ENCODE measurements around the gene TBC1D14.

Gene TBC1D14

GRCh38 chr4:6951880-6952381 lies 42.3 kb downstream of the TBC1D14 start:
- no peaks in the 10 kb centered on the region for H3K36me3 ChIP-seq (ENCODE audit: control insufficient read depth, insufficient read depth, low read length)
- H3K27me3 ChIP-seq (ENCODE audit: control insufficient read depth, insufficient read depth, low read length), result no peaks in the 10 kb centered on the region
- no peak overlapping the region for H3K9ac ChIP-seq (ENCODE audit: low read depth, low read length)
- H3K9me3 ChIP-seq (ENCODE audit: control insufficient read depth, insufficient read depth, low read length), result no peaks in the 10 kb centered on the region
- no peak overlapping the region for H3K4me3 ChIP-seq (ENCODE audit: low read depth, low read length)
- H3K4me1 ChIP-seq (ENCODE audit: control insufficient read depth, insufficient read depth, low read length), result peaks cover 11% of the 10 kb centered on the region

DNA sequence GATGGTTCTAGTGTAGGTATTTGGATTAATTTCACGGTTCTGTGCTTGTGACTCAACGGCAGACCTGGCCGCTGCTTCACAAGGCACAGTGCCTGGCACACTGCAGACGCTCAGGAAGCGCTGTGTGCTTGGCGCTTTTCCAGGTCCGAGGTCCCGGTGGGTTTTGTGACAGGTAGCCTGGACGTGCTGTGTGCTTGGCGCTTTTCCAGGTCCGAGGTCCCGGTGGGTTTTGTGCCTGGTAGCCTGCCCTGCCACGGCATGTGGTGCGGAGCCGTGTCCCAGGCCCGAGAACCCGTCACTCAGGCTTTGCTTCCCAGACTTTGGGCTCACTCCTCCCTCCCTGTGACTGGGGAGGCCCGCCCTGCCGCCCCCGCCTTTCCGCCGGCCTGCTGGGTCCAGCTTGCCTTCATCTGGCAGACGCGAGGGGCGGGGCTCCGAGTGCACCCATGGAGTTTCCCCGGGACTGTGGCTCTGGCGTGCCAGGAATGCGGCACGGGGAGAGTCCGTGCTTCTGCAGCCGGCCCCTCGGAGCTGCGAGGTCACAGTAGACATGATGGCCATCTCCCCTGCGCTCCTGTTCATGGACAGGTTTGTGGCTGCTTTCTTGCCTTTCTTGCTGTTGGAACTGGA lies 44.2 kb downstream of the TBC1D14 start:
- Histone ChIP-seq H3K9me3 (ENCODE audit: control insufficient read depth, insufficient read depth, low read length) (no peaks in the 10 kb centered on the region), H3K4me1 (ENCODE audit: control insufficient read depth, insufficient read depth, low read length) (peaks cover 11% of the 10 kb centered on the region), H3K27me3 (ENCODE audit: control insufficient read depth, insufficient read depth, low read length) (no peaks in the 10 kb centered on the region), H3K9ac (ENCODE audit: low read depth, low read length) (no peak overlapping the region), H3K36me3 (ENCODE audit: control insufficient read depth, insufficient read depth, low read length) (no peaks in the 10 kb centered on the region), H3K4me3 (ENCODE audit: low read depth, low read length) (peak overlapping the region; percentile 13)

DNA sequence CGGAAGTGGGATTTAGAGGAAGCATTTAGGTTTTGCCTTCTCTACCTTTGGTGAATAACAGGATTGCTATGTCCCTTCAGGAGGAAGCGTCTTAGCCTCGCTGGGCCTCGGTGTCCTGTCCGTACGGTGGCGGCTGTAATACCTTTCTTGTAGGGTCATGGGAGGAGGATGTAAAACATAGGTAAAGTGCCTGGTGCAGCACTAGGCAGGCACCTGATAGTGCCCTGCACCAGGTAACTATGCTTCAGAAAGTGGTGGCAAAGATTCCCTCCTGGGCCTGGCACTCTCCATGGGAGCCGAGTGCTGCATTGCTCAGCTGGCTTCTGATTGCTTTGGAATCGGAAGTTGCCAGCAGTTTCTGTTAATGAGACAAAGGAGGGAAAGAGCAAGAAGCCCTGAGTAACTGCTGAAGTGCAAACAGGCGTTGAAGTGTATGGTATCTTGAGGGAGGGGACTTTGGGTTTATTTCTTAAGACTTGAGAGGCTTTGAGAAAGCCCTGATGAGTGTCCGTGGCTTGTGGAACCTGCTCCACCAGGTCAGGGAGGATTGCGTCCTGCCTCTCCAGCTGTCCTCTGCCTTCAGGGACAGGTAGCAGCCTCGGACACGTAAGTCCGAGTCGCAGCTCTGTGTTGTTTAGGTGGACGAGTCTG lies 45.8 kb downstream of the TBC1D14 start:
- H3K36me3 ChIP-seq (ENCODE audit: control insufficient read depth, insufficient read depth, low read length), result no peaks in the 10 kb centered on the region
- no peak overlapping the region for H3K9ac ChIP-seq (ENCODE audit: low read depth, low read length)
- H3K27me3 ChIP-seq (ENCODE audit: control insufficient read depth, insufficient read depth, low read length), result no peaks in the 10 kb centered on the region
- no peaks in the 10 kb centered on the region for H3K9me3 ChIP-seq (ENCODE audit: control insufficient read depth, insufficient read depth, low read length)
- H3K4me3 ChIP-seq (ENCODE audit: low read depth, low read length), result no peak overlapping the region
- peaks cover 11% of the 10 kb centered on the region for H3K4me1 ChIP-seq (ENCODE audit: control insufficient read depth, insufficient read depth, low read length)

GRCh38 chr4:6956087-6956433 lies 46.4 kb downstream of the TBC1D14 start:
- no peak overlapping the region for H3K9ac ChIP-seq (ENCODE audit: low read depth, low read length)
- no peaks in the 10 kb centered on the region for H3K36me3 ChIP-seq (ENCODE audit: control insufficient read depth, insufficient read depth, low read length)
- peaks cover 11% of the 10 kb centered on the region for H3K4me1 ChIP-seq (ENCODE audit: control insufficient read depth, insufficient read depth, low read length)
- no peak overlapping the region for H3K4me3 ChIP-seq (ENCODE audit: low read depth, low read length)
- no peaks in the 10 kb centered on the region for H3K9me3 ChIP-seq (ENCODE audit: control insufficient read depth, insufficient read depth, low read length)
- no peaks in the 10 kb centered on the region for H3K27me3 ChIP-seq (ENCODE audit: control insufficient read depth, insufficient read depth, low read length)

GRCh38 chr4:6956434-6957147 lies 47.0 kb downstream of the TBC1D14 start:
- no peaks in the 10 kb centered on the region for H3K27me3 ChIP-seq (ENCODE audit: control insufficient read depth, insufficient read depth, low read length)
- peaks cover 13% of the 10 kb centered on the region for H3K4me1 ChIP-seq (ENCODE audit: control insufficient read depth, insufficient read depth, low read length)
- no peak overlapping the region for H3K9ac ChIP-seq (ENCODE audit: low read depth, low read length)
- H3K36me3 ChIP-seq (ENCODE audit: control insufficient read depth, insufficient read depth, low read length), result no peaks in the 10 kb centered on the region
- H3K9me3 ChIP-seq (ENCODE audit: control insufficient read depth, insufficient read depth, low read length), result no peaks in the 10 kb centered on the region
- no peak overlapping the region for H3K4me3 ChIP-seq (ENCODE audit: low read depth, low read length)

- no peaks in the 10 kb centered on the region for H3K9me3 ChIP-seq (ENCODE audit: control insufficient read depth, insufficient read depth, low read length)
- no peaks in the 10 kb centered on the region for H3K36me3 ChIP-seq (ENCODE audit: control insufficient read depth, insufficient read depth, low read length)
- no peak overlapping the region for H3K4me3 ChIP-seq (ENCODE audit: low read depth, low read length)
- H3K4me1 ChIP-seq (ENCODE audit: control insufficient read depth, insufficient read depth, low read length), result peaks cover 17% of the 10 kb centered on the region
- no peak overlapping the region for H3K9ac ChIP-seq (ENCODE audit: low read depth, low read length)
- no peaks in the 10 kb centered on the region for H3K27me3 ChIP-seq (ENCODE audit: control insufficient read depth, insufficient read depth, low read length)
Observed at GRCh38 chr4:6957148-6957520, 47.5 kb downstream of the TBC1D14 start.

DNA sequence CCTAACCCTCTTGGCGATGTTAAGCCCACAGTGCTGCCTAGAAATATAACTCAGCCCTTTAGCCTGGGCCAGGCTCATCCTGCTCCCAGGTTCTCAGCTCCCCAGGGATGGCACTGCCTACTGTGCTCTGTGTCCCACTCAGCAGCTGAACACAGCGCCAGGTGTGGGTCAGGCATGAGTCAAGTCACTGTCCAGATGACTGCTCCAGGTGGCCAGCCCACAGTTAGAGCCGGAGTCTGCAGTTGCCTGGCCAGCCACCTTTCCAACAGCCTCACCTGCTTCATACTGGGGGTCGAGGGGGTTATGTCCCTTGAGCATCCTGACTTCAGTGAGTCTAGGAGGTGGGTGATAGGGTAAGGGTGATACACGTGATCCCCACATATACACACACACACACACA lies 48.4 kb downstream of the TBC1D14 start:
- Histone ChIP-seq H3K36me3 (ENCODE audit: control insufficient read depth, insufficient read depth, low read length) (no peaks in the 10 kb centered on the region), H3K27me3 (ENCODE audit: control insufficient read depth, insufficient read depth, low read length) (no peaks in the 10 kb centered on the region), H3K9me3 (ENCODE audit: control insufficient read depth, insufficient read depth, low read length) (no peaks in the 10 kb centered on the region), H3K4me1 (ENCODE audit: control insufficient read depth, insufficient read depth, low read length) (peaks cover 24% of the 10 kb centered on the region), H3K9ac (ENCODE audit: low read depth, low read length) (no peak overlapping the region), H3K4me3 (ENCODE audit: low read depth, low read length) (no peak overlapping the region)

DNA sequence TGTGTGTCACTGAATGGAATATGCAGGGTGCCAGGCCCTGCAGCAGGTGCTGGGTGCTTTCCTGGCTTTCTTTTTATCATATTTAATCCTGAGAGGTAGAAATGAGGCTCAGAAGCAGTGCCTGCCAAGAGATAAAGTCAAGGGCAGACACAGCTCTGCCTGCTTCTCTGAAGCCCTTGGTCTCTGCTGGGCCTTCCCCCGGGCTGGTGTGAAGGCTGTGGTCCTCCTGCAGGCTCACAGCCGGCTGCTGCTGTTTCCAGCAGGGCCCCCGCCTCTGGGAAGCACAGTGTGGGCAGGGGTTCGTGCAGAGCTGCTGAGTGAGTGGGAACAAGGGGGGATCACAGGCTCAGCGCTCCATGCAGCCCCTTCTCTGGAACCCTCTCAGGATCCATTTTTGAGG lies 49.6 kb downstream of the TBC1D14 start:
- peaks cover 22% of the 10 kb centered on the region for H3K4me1 ChIP-seq (ENCODE audit: control insufficient read depth, insufficient read depth, low read length)
- no peak overlapping the region for H3K9ac ChIP-seq (ENCODE audit: low read depth, low read length)
- no peaks in the 10 kb centered on the region for H3K36me3 ChIP-seq (ENCODE audit: control insufficient read depth, insufficient read depth, low read length)

GRCh38 chr4:6960154-6960553 lies 50.5 kb downstream of the TBC1D14 start:
- Histone ChIP-seq H3K27me3 (ENCODE audit: control insufficient read depth, insufficient read depth, low read length) (no peaks in the 10 kb centered on the region), H3K4me3 (ENCODE audit: low read depth, low read length) (no peak overlapping the region), H3K4me1 (ENCODE audit: control insufficient read depth, insufficient read depth, low read length) (peaks cover 17% of the 10 kb centered on the region), H3K36me3 (ENCODE audit: control insufficient read depth, insufficient read depth, low read length) (no peaks in the 10 kb centered on the region), H3K9me3 (ENCODE audit: control insufficient read depth, insufficient read depth, low read length) (no peaks in the 10 kb centered on the region), H3K9ac (ENCODE audit: low read depth, low read length) (no peak overlapping the region)

More for the DNA sequence above, 49.6 kb downstream of the TBC1D14 start:
- H3K4me3 ChIP-seq (ENCODE audit: low read depth, low read length), result no peak overlapping the region
- H3K27me3 ChIP-seq (ENCODE audit: control insufficient read depth, insufficient read depth, low read length), result no peaks in the 10 kb centered on the region
- no peaks in the 10 kb centered on the region for H3K9me3 ChIP-seq (ENCODE audit: control insufficient read depth, insufficient read depth, low read length)

- Histone ChIP-seq H3K4me3 (ENCODE audit: low read depth, low read length) (no peak overlapping the region), H3K9me3 (ENCODE audit: control insufficient read depth, insufficient read depth, low read length) (no peaks in the 10 kb centered on the region), H3K4me1 (ENCODE audit: control insufficient read depth, insufficient read depth, low read length) (peaks cover 13% of the 10 kb centered on the region), H3K9ac (ENCODE audit: low read depth, low read length) (no peak overlapping the region), H3K27me3 (ENCODE audit: control insufficient read depth, insufficient read depth, low read length) (no peaks in the 10 kb centered on the region), H3K36me3 (ENCODE audit: control insufficient read depth, insufficient read depth, low read length) (no peaks in the 10 kb centered on the region)
Observed at GRCh38 chr4:6960628-6961412, 51.2 kb downstream of the TBC1D14 start.

- Histone ChIP-seq H3K4me3 (ENCODE audit: low read depth, low read length) (no peak overlapping the region), H3K27me3 (ENCODE audit: control insufficient read depth, insufficient read depth, low read length) (no peaks in the 10 kb centered on the region), H3K9me3 (ENCODE audit: control insufficient read depth, insufficient read depth, low read length) (no peaks in the 10 kb centered on the region), H3K36me3 (ENCODE audit: control insufficient read depth, insufficient read depth, low read length) (no peaks in the 10 kb centered on the region), H3K9ac (ENCODE audit: low read depth, low read length) (no peak overlapping the region), H3K4me1 (ENCODE audit: control insufficient read depth, insufficient read depth, low read length) (peaks cover 13% of the 10 kb centered on the region)
Observed at GRCh38 chr4:6961496-6962210, 52.0 kb downstream of the TBC1D14 start.
